ENCODE results near the gene ZNF69. TPM values are rescaled to one million over a fixed set of nuclear protein-coding genes. Genes with fewer than 3 reads are reported as not detected.
"Not testable (repeated sequence)": the region's sequence is repeated elsewhere in the genome, so short reads cannot be mapped to it uniquely, and the experiment has no call there.

Gene ZNF69
- total and polyA plus RNA-seq, 4 donors = 1.3 to 10.8 (median 7.3) TPM

GRCh38 chr19:11882606-11883005 lies 5.0 kb upstream of the ZNF69 start:
- DNase-seq = no peak
- H3K27ac ChIP-seq (ENCODE audit: low read depth in 1 of 2, low read length in 2 of 2) = no peak overlapping the region
- no peak overlapping the region for H3K4me3 ChIP-seq (ENCODE audit: low read length in 2 of 2)
- H3K9me3 ChIP-seq (ENCODE audit: control insufficient read depth, low read length) = no peaks in the 10 kb centered on the region
- intact Hi-C loops (cut with DNase I) = loop anchor here (2.0 to 10.0 kb wide), 4 partner anchors 88 to 258 kb away; partner anchors contain the start of genes ZNF20 (in 1 of the 2), ZNF491 (in 1 of the 2) and ZNF878 (in 1 of the 2)
- H3K36me3 ChIP-seq (ENCODE audit: control insufficient read depth in 1 of 2, insufficient read depth in 2 of 2, low read length in 1 of 2) = no peaks in the 10 kb centered on the region
- H3K27me3 ChIP-seq (ENCODE audit: control insufficient read depth in 1 of 2, insufficient read depth in 2 of 2, low read length in 1 of 2) = no peaks in the 10 kb centered on the region
- no peak for ATAC-seq (ENCODE audit: low FRiP score)
- WGBS, 2 donors = 80 to 81% methylated on average over 2 of the region's 2 CpGs
- H3K4me1 ChIP-seq (ENCODE audit: control insufficient read depth in 1 of 2, insufficient read depth in 2 of 2, low read length in 2 of 2) = no peaks in the 10 kb centered on the region

GRCh38 chr19:11887234-11887610 lies 360 bp upstream of the ZNF69 start:
- DNase-seq = no peak
- H3K9me3 ChIP-seq (ENCODE audit: control insufficient read depth, low read length) = no peaks in the 10 kb centered on the region
- no peaks in the 10 kb centered on the region for H3K36me3 ChIP-seq (ENCODE audit: control insufficient read depth in 1 of 2, insufficient read depth in 2 of 2, low read length in 1 of 2)
- ATAC-seq (ENCODE audit: low FRiP score) = peak; percentile 65
- H3K27ac ChIP-seq (ENCODE audit: low read depth in 1 of 2, low read length in 2 of 2) = peak overlapping the region in 1 of 2 donors; percentile 28
- 11 to 13% methylated on average over 7 of the region's 7 CpGs for WGBS, 2 donors
- H3K4me1 ChIP-seq (ENCODE audit: control insufficient read depth in 1 of 2, insufficient read depth in 2 of 2, low read length in 2 of 2) = no peaks in the 10 kb centered on the region
- no peaks in the 10 kb centered on the region for H3K27me3 ChIP-seq (ENCODE audit: control insufficient read depth in 1 of 2, insufficient read depth in 2 of 2, low read length in 1 of 2)
- H3K4me3 ChIP-seq (ENCODE audit: low read length in 2 of 2) = peak overlapping the region in 1 of 2 donors; percentile 45
- intact Hi-C loops (cut with DNase I) = loop anchor here (5.0 to 10.0 kb wide), 3 partner anchors 35 to 168 kb away; partner anchors contain the start of genes ZNF491 (in 1 of the 2) and ZNF878 (in 1 of the 2)

- H3K27ac ChIP-seq (ENCODE audit: low read depth in 1 of 2, low read length in 2 of 2); DNase-seq; H3K4me1 ChIP-seq (ENCODE audit: control insufficient read depth in 1 of 2, insufficient read depth in 2 of 2, low read length in 2 of 2); H3K9me3 ChIP-seq (ENCODE audit: control insufficient read depth, low read length); ATAC-seq (ENCODE audit: low FRiP score); H3K36me3 ChIP-seq (ENCODE audit: control insufficient read depth in 1 of 2, insufficient read depth in 2 of 2, low read length in 1 of 2); H3K27me3 ChIP-seq (ENCODE audit: control insufficient read depth in 1 of 2, insufficient read depth in 2 of 2, low read length in 1 of 2); H3K4me3 ChIP-seq (ENCODE audit: low read length in 2 of 2): not testable (repeated sequence)
- WGBS, 2 donors = 65 to 76% methylated on average over 6 of the region's 6 CpGs
- intact Hi-C loops (cut with DNase I) = loop anchor here (5.0 to 10.0 kb wide), 3 partner anchors 32 to 165 kb away; partner anchors contain the start of genes ZNF491 (in 1 of the 2) and ZNF878 (in 1 of the 2)
Measured at GRCh38 chr19:11889901-11890300, 2.3 kb downstream of the ZNF69 start.

GRCh38 chr19:11890634-11891033 lies 3.1 kb downstream of the ZNF69 start:
- DNase-seq = no peak
- Histone ChIP-seq H3K27me3 (ENCODE audit: control insufficient read depth in 1 of 2, insufficient read depth in 2 of 2, low read length in 1 of 2) (no peaks in the 10 kb centered on the region), H3K36me3 (ENCODE audit: control insufficient read depth in 1 of 2, insufficient read depth in 2 of 2, low read length in 1 of 2) (no peaks in the 10 kb centered on the region), H3K4me1 (ENCODE audit: control insufficient read depth in 1 of 2, insufficient read depth in 2 of 2, low read length in 2 of 2) (no peaks in the 10 kb centered on the region), H3K27ac (ENCODE audit: low read depth in 1 of 2, low read length in 2 of 2) (no peak overlapping the region), H3K9me3 (ENCODE audit: control insufficient read depth, low read length) (no peaks in the 10 kb centered on the region), H3K4me3 (ENCODE audit: low read length in 2 of 2) (no peak overlapping the region)
- intact Hi-C loops (cut with DNase I) = no loop called here
- no peak for ATAC-seq (ENCODE audit: low FRiP score)
- WGBS, 2 donors = 87 to 93% methylated on average over 5 of the region's 5 CpGs

GRCh38 chr19:11894851-11895250 lies 7.3 kb downstream of the ZNF69 start:
- H3K27ac ChIP-seq (ENCODE audit: low read depth in 1 of 2, low read length in 2 of 2) = no peak overlapping the region
- H3K4me3 ChIP-seq (ENCODE audit: low read length in 2 of 2) = no peak overlapping the region
- H3K27me3 ChIP-seq (ENCODE audit: control insufficient read depth in 1 of 2, insufficient read depth in 2 of 2, low read length in 1 of 2) = no peaks in the 10 kb centered on the region
- DNase-seq (no peak), ATAC-seq (ENCODE audit: low FRiP score) (no peak)
- H3K36me3 ChIP-seq (ENCODE audit: control insufficient read depth in 1 of 2, insufficient read depth in 2 of 2, low read length in 1 of 2) = no peaks in the 10 kb centered on the region
- intact Hi-C loops (cut with DNase I) = no loop called here
- peaks cover 5% of the 10 kb centered on the region for H3K9me3 ChIP-seq (ENCODE audit: control insufficient read depth, low read length)
- 96 to 99% methylated on average over 6 of the region's 6 CpGs for WGBS, 2 donors
- no peaks in the 10 kb centered on the region for H3K4me1 ChIP-seq (ENCODE audit: control insufficient read depth in 1 of 2, insufficient read depth in 2 of 2, low read length in 2 of 2)

- Histone ChIP-seq H3K36me3 (ENCODE audit: control insufficient read depth in 1 of 2, insufficient read depth in 2 of 2, low read length in 1 of 2) (peaks cover 12 to 14% of the 10 kb centered on the region in 2 donors), H3K27me3 (ENCODE audit: control insufficient read depth in 1 of 2, insufficient read depth in 2 of 2, low read length in 1 of 2) (no peaks in the 10 kb centered on the region), H3K4me1 (ENCODE audit: control insufficient read depth in 1 of 2, insufficient read depth in 2 of 2, low read length in 2 of 2) (no peaks in the 10 kb centered on the region), H3K4me3 (ENCODE audit: low read length in 2 of 2) (no peak overlapping the region), H3K9me3 (ENCODE audit: control insufficient read depth, low read length) (peaks cover 28% of the 10 kb centered on the region), H3K27ac (ENCODE audit: low read depth in 1 of 2, low read length in 2 of 2) (no peak overlapping the region)
- intact Hi-C loops (cut with DNase I) = no loop called here
- DNase-seq = no peak
- no peak for ATAC-seq (ENCODE audit: low FRiP score)
- WGBS, 2 donors = 96 to 99% methylated on average over 3 of the region's 3 CpGs
Measured at GRCh38 chr19:11902228-11902627, 14.6 kb downstream of the ZNF69 start.

DNA sequence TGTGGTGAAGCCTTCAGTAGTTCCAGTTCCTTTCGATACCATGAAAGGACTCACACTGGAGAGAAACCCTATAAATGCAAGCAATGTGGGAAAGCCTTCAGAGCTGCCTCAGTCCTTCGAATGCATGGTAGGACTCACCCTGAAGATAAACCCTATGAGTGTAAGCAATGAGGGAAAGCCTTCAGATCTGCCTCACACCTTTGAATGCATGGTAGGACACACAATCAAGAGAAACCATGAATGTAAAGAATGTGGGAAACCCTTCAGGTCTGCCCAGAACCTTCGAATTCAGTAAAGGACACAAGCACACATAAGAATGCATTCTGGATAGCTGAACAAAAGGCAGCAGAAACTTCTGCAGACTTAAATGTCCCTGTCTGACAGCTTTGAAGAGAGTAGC lies 18.3 kb downstream of the ZNF69 start:
- intact Hi-C loops (cut with DNase I) = no loop called here

GRCh38 chr19:11911937-11912336 lies 24.4 kb downstream of the ZNF69 start:
- 97 to 100% methylated on average over 1 of the region's 1 CpG for WGBS, 2 donors
- ATAC-seq (ENCODE audit: low FRiP score); H3K27ac ChIP-seq (ENCODE audit: low read depth in 1 of 2, low read length in 2 of 2); intact Hi-C loops (cut with DNase I); H3K4me3 ChIP-seq (ENCODE audit: low read length in 2 of 2); DNase-seq; H3K27me3 ChIP-seq (ENCODE audit: control insufficient read depth in 1 of 2, insufficient read depth in 2 of 2, low read length in 1 of 2); H3K4me1 ChIP-seq (ENCODE audit: control insufficient read depth in 1 of 2, insufficient read depth in 2 of 2, low read length in 2 of 2); H3K36me3 ChIP-seq (ENCODE audit: control insufficient read depth in 1 of 2, insufficient read depth in 2 of 2, low read length in 1 of 2): not testable (repeated sequence)
- H3K9me3 ChIP-seq (ENCODE audit: control insufficient read depth, low read length) = peaks cover 12% of the 10 kb centered on the region

More for the DNA sequence above, 18.3 kb downstream of the ZNF69 start:
- Histone ChIP-seq H3K4me3 (ENCODE audit: low read length in 2 of 2) (no peak overlapping the region), H3K9me3 (ENCODE audit: control insufficient read depth, low read length) (peaks cover 23% of the 10 kb centered on the region), H3K27me3 (ENCODE audit: control insufficient read depth in 1 of 2, insufficient read depth in 2 of 2, low read length in 1 of 2) (no peaks in the 10 kb centered on the region), H3K27ac (ENCODE audit: low read depth in 1 of 2, low read length in 2 of 2) (no peak overlapping the region), H3K4me1 (ENCODE audit: control insufficient read depth in 1 of 2, insufficient read depth in 2 of 2, low read length in 2 of 2) (no peaks in the 10 kb centered on the region), H3K36me3 (ENCODE audit: control insufficient read depth in 1 of 2, insufficient read depth in 2 of 2, low read length in 1 of 2) (peaks cover 12 to 14% of the 10 kb centered on the region in 2 donors)
- ATAC-seq (ENCODE audit: low FRiP score) = no peak
- DNase-seq = no peak
- 98 to 100% methylated on average over 3 of the region's 3 CpGs for WGBS, 2 donors

- intact Hi-C loops (cut with DNase I); H3K4me1 ChIP-seq (ENCODE audit: control insufficient read depth in 1 of 2, insufficient read depth in 2 of 2, low read length in 2 of 2); H3K4me3 ChIP-seq (ENCODE audit: low read length in 2 of 2); DNase-seq; ATAC-seq (ENCODE audit: low FRiP score); H3K27me3 ChIP-seq (ENCODE audit: control insufficient read depth in 1 of 2, insufficient read depth in 2 of 2, low read length in 1 of 2); H3K27ac ChIP-seq (ENCODE audit: low read depth in 1 of 2, low read length in 2 of 2); H3K36me3 ChIP-seq (ENCODE audit: control insufficient read depth in 1 of 2, insufficient read depth in 2 of 2, low read length in 1 of 2): not testable (repeated sequence)
- peaks cover 12% of the 10 kb centered on the region for H3K9me3 ChIP-seq (ENCODE audit: control insufficient read depth, low read length)
- whole genome bisulfite sequencing, 2 donors = 90 to 93% methylated on average over 4 of the region's 4 CpGs
Measured at GRCh38 chr19:11914417-11915051, 27.0 kb downstream of the ZNF69 start.
